ENCODE results near the gene CAMTA1.
"Not testable (repeated sequence)": the region's sequence is repeated elsewhere in the genome, so short reads cannot be mapped to it uniquely, and the experiment has no call there.

CAMTA1 gene

GRCh38 chr1:7681401-7681800 is 896.1 kb downstream of the CAMTA1 start:
- DNase-seq: no peak

- DNase-seq: no peak
Measured at GRCh38 chr1:7683521-7683920, 898.3 kb downstream of the CAMTA1 start.

GRCh38 chr1:7684132-7684531 is 898.9 kb downstream of the CAMTA1 start:
- DNase-seq: no peak

- no peak for DNase-seq
Measured at GRCh38 chr1:7684861-7685635, 899.8 kb downstream of the CAMTA1 start.

- DNase-seq: no peak
Measured at GRCh38 chr1:7686301-7686850, 901.1 kb downstream of the CAMTA1 start.

- no peak for DNase-seq
Measured at GRCh38 chr1:7687411-7687810, 902.2 kb downstream of the CAMTA1 start.

GRCh38 chr1:7688659-7689058 is 903.4 kb downstream of the CAMTA1 start:
- no peak for DNase-seq

GRCh38 chr1:7689307-7689706 is 904.1 kb downstream of the CAMTA1 start:
- DNase-seq: not testable (repeated sequence)

- no peak for DNase-seq
Measured at GRCh38 chr1:7690076-7690475, 904.8 kb downstream of the CAMTA1 start.

- DNase-seq: no peak
Measured at GRCh38 chr1:7690496-7691182, 905.4 kb downstream of the CAMTA1 start.

GRCh38 chr1:7691576-7691975 is 906.3 kb downstream of the CAMTA1 start:
- DNase-seq: no peak

GRCh38 chr1:7692005-7692404 is 906.8 kb downstream of the CAMTA1 start:
- no peak for DNase-seq

GRCh38 chr1:7693037-7693436 is 907.8 kb downstream of the CAMTA1 start:
- not testable (repeated sequence) for DNase-seq

- DNase-seq: no peak
Measured at GRCh38 chr1:7693662-7694061, 908.4 kb downstream of the CAMTA1 start.

GRCh38 chr1:7694600-7695496 is 909.6 kb downstream of the CAMTA1 start:
- no peak for DNase-seq

- DNase-seq: no peak
Measured at GRCh38 chr1:7695497-7696117, 910.4 kb downstream of the CAMTA1 start.

- DNase-seq: no peak
Measured at GRCh38 chr1:7698641-7699040, 913.4 kb downstream of the CAMTA1 start.

GRCh38 chr1:7702365-7702764 is 917.1 kb downstream of the CAMTA1 start:
- no peak for DNase-seq

- no peak for DNase-seq
Measured at GRCh38 chr1:7703321-7704213, 918.3 kb downstream of the CAMTA1 start.

- DNase-seq: no peak
Measured at GRCh38 chr1:7704214-7705047, 919.2 kb downstream of the CAMTA1 start.

All from SHP77 treated with DMSO at 0.1 percent for 48 hours (cell line).